ENCODE results near the gene SLFN5.
A peak's percentile ranks its signal among the peaks of the same experiment; 100 is the strongest.
"Not testable (repeated sequence)": the region's sequence is repeated elsewhere in the genome, so short reads cannot be mapped to it uniquely, and the experiment has no call there.

The SLFN5 gene

GRCh38 chr17:35294756-35295155, 51.9 kb downstream of the SLFN5 start:
- DNase-seq, result no peak

GRCh38 chr17:35295686-35296085, 52.8 kb downstream of the SLFN5 start:
- DNase-seq, result no peak

- no peak for DNase-seq
Measured at GRCh38 chr17:35297666-35298065, 54.8 kb downstream of the SLFN5 start.

- no peak for DNase-seq
Measured at GRCh38 chr17:35298639-35299038, 55.8 kb downstream of the SLFN5 start.

- DNase-seq, result no peak
Measured at GRCh38 chr17:35299135-35299534, 56.3 kb downstream of the SLFN5 start.

GRCh38 chr17:35309345-35309744, 66.5 kb downstream of the SLFN5 start:
- not testable (repeated sequence) for DNase-seq

GRCh38 chr17:35312346-35312745, 69.5 kb downstream of the SLFN5 start:
- DNase-seq, result no peak

- peak; percentile 60 to 64 for DNase-seq
Measured at GRCh38 chr17:35312790-35313711, 70.2 kb downstream of the SLFN5 start.

GRCh38 chr17:35313875-35314409, 71.1 kb downstream of the SLFN5 start:
- no peak for DNase-seq

GRCh38 chr17:35314415-35315216, 71.7 kb downstream of the SLFN5 start:
- DNase-seq, result no peak

GRCh38 chr17:35315283-35315682, 72.4 kb downstream of the SLFN5 start:
- no peak for DNase-seq

GRCh38 chr17:35315971-35316370, 73.1 kb downstream of the SLFN5 start:
- no peak for DNase-seq

GRCh38 chr17:35322749-35323148, 79.9 kb downstream of the SLFN5 start:
- DNase-seq, result no peak

Data from activated CD4-positive, alpha-beta T cell treated with anti-CD3 and anti-CD28 coated beads, Interleukin-2, amount 50 U/mL, for 4 hours (primary cell).